ENCODE results near the gene RAD9A. TPM values are rescaled to one million over a fixed set of nuclear protein-coding genes. Genes with fewer than 3 reads are reported as not detected.

Gene RAD9A
- total and polyA plus RNA-seq, 9 of the 15 experiments (the other 6 are each of a cell fraction or from before 2014, with no cell fraction given), result 1.4 to 41.2 (median 16.1) TPM

GRCh38 chr11:67400942-67401494 is 9.2 kb downstream of the RAD9A start:
- Histone ChIP-seq H3K79me2 (ENCODE audit: control insufficient read depth, insufficient read depth, low read length) (peaks cover 23% of the 10 kb centered on the region), H3K36me3 (ENCODE audit: control insufficient read depth, insufficient read depth, low read length) (peaks cover 46% of the 10 kb centered on the region), H3K27ac (ENCODE audit: extremely low read depth, low read depth, low read length) (peak overlapping the region; percentile 95), H3K9me1 (ENCODE audit: control insufficient read depth, insufficient read depth, low read length) (no peaks in the 10 kb centered on the region), H3K27me3 (ENCODE audit: control insufficient read depth in 2 of 2, insufficient read depth in 2 of 2, low read length in 2 of 2) (no peaks in the 10 kb centered on the region), H2AFZ (ENCODE audit: low read depth, low read length) (peak overlapping the region; percentile 79; the same call in 1 of the 2 replicates), H3K9me3 (replicated peaks; ENCODE audit: control insufficient read depth, insufficient read depth, low read depth, low read length) (no peaks in the 10 kb centered on the region), H3K9ac (ENCODE audit: insufficient read depth in 1 of 2, low read depth in 2 of 2, low read length in 2 of 2) (peak overlapping the region; percentile 95 to 96), H3K4me3 (peak overlapping the region; percentile 91), H3K4me1 (replicated peaks in 1 of 2; ENCODE audit: control insufficient read depth in 2 of 2, insufficient read depth in 2 of 2, low read length in 2 of 2) (peaks cover 26 to 91% of the 10 kb centered on the region in 2 experiments), H3K4me2 (ENCODE audit: insufficient read depth, low read length) (peak overlapping the region; percentile 84), H4K20me1 (replicated peaks; ENCODE audit: control insufficient read depth, insufficient read depth, low read length) (0 out of 2 replicates have a peak, but pooled peaks cover 4% of the 10 kb centered on the region)
- CTCF ChIA-PET (ENCODE audit: low intra/inter-chr PET ratio), result interaction anchor here (0.9 to 1.2 kb wide), 2 partner anchors 28 to 105 kb away, joined by 3 to 4 read pairs; partner anchors contain the start of gene RPS6KB2
- intact Hi-C loops (cut with micrococcal nuclease), result loop anchor here (1.0 to 5.0 kb wide), 4 partner anchors 68 to 181 kb away; partner anchors contain the start of genes AIP, GSTP1 and TMEM134
- ATAC-seq, result peak; percentile 9
- POLR2A ChIA-PET, result interaction anchor here (0.6 to 2.2 kb wide), 14 partner anchors 9 to 183 kb away, joined by 3 to 19 read pairs (median 6); partner anchors contain the start of genes CDK2AP2, GSTP1 and RAD9A
- WGBS (ENCODE audit: insufficient coverage, low coverage, missing lambda C conversion rate), result 2% methylated on average over 19 of the region's 27 CpGs
- no TSS peak for BruUV-seq (replicated peaks)
- peak in 1 of 4 experiments; percentile 8 for DNase-seq (ENCODE audit: extremely low read depth in 1 of 4, low spot score in 3 of 4)
- FAIRE-seq, result no peak
- in situ Hi-C loops (cut with MboI), result no loop called here
- TF ChIP-seq TFAP4 (CRISPR knock-in tag; IDR thresholded peaks at IDR 0.05; ENCODE audit: borderline replicate concordance) (peak; percentile 72), CHD1 (IDR thresholded peaks at IDR 0.05; ENCODE audit: low read length) (peak; percentile 69), NRF1 (conservative IDR thresholded peaks at IDR 0.05 in 1 of 2, IDR thresholded peaks at IDR 0.05 in 1 of 2) (peak; percentile 50 to 61), MCM7 (IDR thresholded peaks at IDR 0.05) (no peak), DLX4 (CRISPR knock-in tag; IDR thresholded peaks at IDR 0.05) (no peak), SP1 (CRISPR knock-in tag; IDR thresholded peaks at IDR 0.05) (peak; percentile 57; the same call in 1 of the 2 replicates), RBBP5 (IDR thresholded peaks at IDR 0.05; ENCODE audit: borderline replicate concordance, insufficient read depth, low read length, poor library complexity, severe bottlenecking) (no peak), SMARCE1 (IDR thresholded peaks at IDR 0.05) (0 out of 2 replicates have a peak, but pooled peaks have one; percentile 20), GATA2 (CRISPR knock-in tag; IDR thresholded peaks at IDR 0.05) (0 out of 2 replicates have a peak, but pooled peaks have one; percentile 16), MNT (conservative IDR thresholded peaks at IDR 0.05) (0 out of 4 replicates have a peak, but pooled peaks of 1 of the 2 experiments have one; percentile 39), FIP1L1 (IDR thresholded peaks at IDR 0.05; ENCODE audit: low read depth, low read length, poor library complexity, severe bottlenecking) (peak; percentile 85), PTTG1 (tag; IDR thresholded peaks at IDR 0.05; ENCODE audit: low read depth) (no peak), TEAD2 (tag; IDR thresholded peaks at IDR 0.05) (no peak), FOXK1 (CRISPR knock-in tag; IDR thresholded peaks at IDR 0.05; ENCODE audit: borderline replicate concordance) (0 out of 2 replicates have a peak, but pooled peaks have one; percentile 9)
- TF ChIP-seq, protein P1, sequence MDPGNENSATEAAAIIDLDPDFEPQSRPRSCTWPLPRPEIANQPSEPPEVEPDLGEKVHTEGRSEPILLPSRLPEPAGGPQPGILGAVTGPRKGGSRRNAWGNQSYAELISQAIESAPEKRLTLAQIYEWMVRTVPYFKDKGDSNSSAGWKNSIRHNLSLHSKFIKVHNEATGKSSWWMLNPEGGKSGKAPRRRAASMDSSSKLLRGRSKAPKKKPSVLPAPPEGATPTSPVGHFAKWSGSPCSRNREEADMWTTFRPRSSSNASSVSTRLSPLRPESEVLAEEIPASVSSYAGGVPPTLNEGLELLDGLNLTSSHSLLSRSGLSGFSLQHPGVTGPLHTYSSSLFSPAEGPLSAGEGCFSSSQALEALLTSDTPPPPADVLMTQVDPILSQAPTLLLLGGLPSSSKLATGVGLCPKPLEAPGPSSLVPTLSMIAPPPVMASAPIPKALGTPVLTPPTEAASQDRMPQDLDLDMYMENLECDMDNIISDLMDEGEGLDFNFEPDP (CRISPR knock-in tag; IDR thresholded peaks at IDR 0.05), result no peak
